HUES64 (cell line): Measurements from ENCODE around the gene NOTUM.
A peak's percentile ranks its signal among the peaks of the same experiment; 100 is the strongest.

ENCODE experiments used
- H3K27ac ChIP-seq: 2 replicates; pipeline ENCODE4 v1.7.0; 2013; ENCODE audit warnings: low read depth, low read length, inconsistent platforms
- H3K27me3 ChIP-seq: 2 replicates; pipeline ENCODE4 v1.6.1; 2013; ENCODE audit warnings: mild to moderate bottlenecking, low read length; ENCODE audit not compliant: insufficient read depth
- H3K36me3 ChIP-seq: 2 replicates; pipeline ENCODE4 v1.6.1; 2013; ENCODE audit warnings: mild to moderate bottlenecking, low read length; ENCODE audit not compliant: insufficient read depth
- H3K4me1 ChIP-seq: 2 replicates; pipeline ENCODE4 v1.6.1; 2013; ENCODE audit warnings: mild to moderate bottlenecking, low read length, moderate library complexity; ENCODE audit not compliant: insufficient read depth
- H3K4me3 ChIP-seq: 2 replicates; pipeline ENCODE4 v1.5.1; 2013; ENCODE audit warnings: mild to moderate bottlenecking, low read length, moderate library complexity
- H3K9ac ChIP-seq: 2 replicates; pipeline ENCODE4 v1.6.1; 2013; ENCODE audit warnings: mild to moderate bottlenecking, low read depth, low read length
- H3K9me3 ChIP-seq: 2 replicates; pipeline ENCODE4 v1.6.1; 2013; ENCODE audit warnings: low read depth, low read length; ENCODE audit not compliant: insufficient read depth
- WGBS: fragments of 150-250, 120-280 bp; methylation state at CpG from one replicate; pipeline ENCODE4 v1.1.7; 2013; ENCODE audit warnings: missing lambda C conversion rate; 5-methylcytosine and 5-hydroxymethylcytosine counted together

Gene NOTUM

GRCh38 chr17:81995463-81996231 lies 34.7 kb upstream of the NOTUM start:
- H3K27ac ChIP-seq, result no peak overlapping the region
- no peaks in the 10 kb centered on the region for H3K9me3 ChIP-seq
- peaks cover 27% of the 10 kb centered on the region; the same call in 1 of the 2 replicates for H3K4me1 ChIP-seq
- WGBS, result 95% methylated on average over 29 of the region's 29 CpGs
- H3K36me3 ChIP-seq, result 0 out of 2 replicates have a peak, but pooled peaks cover 5% of the 10 kb centered on the region
- H3K4me3 ChIP-seq, result no peak overlapping the region
- H3K27me3 ChIP-seq, result no peaks in the 10 kb centered on the region
- H3K9ac ChIP-seq, result no peak overlapping the region

GRCh38 chr17:81994593-81995462 lies 33.8 kb upstream of the NOTUM start:
- Histone ChIP-seq H3K36me3 (0 out of 2 replicates have a peak, but pooled peaks cover 5% of the 10 kb centered on the region), H3K27me3 (no peaks in the 10 kb centered on the region), H3K9ac (no peak overlapping the region), H3K9me3 (no peaks in the 10 kb centered on the region), H3K27ac (no peak overlapping the region), H3K4me3 (no peak overlapping the region), H3K4me1 (peaks cover 30% of the 10 kb centered on the region; the same call in 1 of the 2 replicates)
- 94% methylated on average over 39 of the region's 39 CpGs for WGBS

GRCh38 chr17:81993729-81994592 lies 33.0 kb upstream of the NOTUM start:
- Histone ChIP-seq H3K4me3 (no peak overlapping the region), H3K27me3 (no peaks in the 10 kb centered on the region), H3K9me3 (no peaks in the 10 kb centered on the region), H3K27ac (no peak overlapping the region), H3K4me1 (peaks cover 30% of the 10 kb centered on the region; the same call in 1 of the 2 replicates), H3K36me3 (0 out of 2 replicates have a peak, but pooled peaks cover 5% of the 10 kb centered on the region), H3K9ac (no peak overlapping the region; the same call in 1 of the 2 replicates)
- WGBS, result 89% methylated on average over 37 of the region's 37 CpGs

GRCh38 chr17:81992306-81993102 lies 31.5 kb upstream of the NOTUM start:
- no peaks in the 10 kb centered on the region for H3K27me3 ChIP-seq
- 0 out of 2 replicates have a peak, but pooled peaks cover 5% of the 10 kb centered on the region for H3K36me3 ChIP-seq
- peak overlapping the region; percentile 41 for H3K9ac ChIP-seq
- H3K4me1 ChIP-seq, result peaks cover 30% of the 10 kb centered on the region; the same call in 1 of the 2 replicates
- peak overlapping the region; percentile 70 for H3K27ac ChIP-seq
- WGBS, result 61% methylated on average over 31 of the region's 31 CpGs
- no peaks in the 10 kb centered on the region for H3K9me3 ChIP-seq
- no peak overlapping the region for H3K4me3 ChIP-seq

GRCh38 chr17:81991684-81992305 lies 30.8 kb upstream of the NOTUM start:
- peak overlapping the region; percentile 70 for H3K27ac ChIP-seq
- H3K4me1 ChIP-seq, result peaks cover 30% of the 10 kb centered on the region; the same call in 1 of the 2 replicates
- peak overlapping the region; percentile 41 for H3K9ac ChIP-seq
- 27% methylated on average over 31 of the region's 31 CpGs for WGBS
- H3K36me3 ChIP-seq, result peaks cover 5% of the 10 kb centered on the region; the same call in 1 of the 2 replicates
- no peaks in the 10 kb centered on the region for H3K27me3 ChIP-seq
- no peaks in the 10 kb centered on the region for H3K9me3 ChIP-seq
- H3K4me3 ChIP-seq, result no peak overlapping the region

- Histone ChIP-seq H3K27me3 (no peaks in the 10 kb centered on the region), H3K9me3 (no peaks in the 10 kb centered on the region), H3K4me3 (no peak overlapping the region), H3K36me3 (peaks cover 9% of the 10 kb centered on the region; the same call in 1 of the 2 replicates), H3K4me1 (peaks cover 30% of the 10 kb centered on the region; the same call in 1 of the 2 replicates), H3K9ac (peak overlapping the region; percentile 41; the same call in 1 of the 2 replicates), H3K27ac (peak overlapping the region; percentile 70; the same call in 1 of the 2 replicates)
- WGBS, result 88% methylated on average over 25 of the region's 25 CpGs
Measured at GRCh38 chr17:81990836-81991683, 30.1 kb upstream of the NOTUM start.

- H3K36me3 ChIP-seq, result peaks cover 34% of the 10 kb centered on the region
- H3K9me3 ChIP-seq, result no peaks in the 10 kb centered on the region
- H3K4me1 ChIP-seq, result peaks cover 17% of the 10 kb centered on the region; the same call in 1 of the 2 replicates
- 96% methylated on average over 26 of the region's 26 CpGs for WGBS
- H3K27me3 ChIP-seq, result no peaks in the 10 kb centered on the region
- H3K4me3 ChIP-seq, result no peak overlapping the region
- no peak overlapping the region for H3K27ac ChIP-seq
- H3K9ac ChIP-seq, result no peak overlapping the region
Measured at GRCh38 chr17:81987161-81987770, 26.3 kb upstream of the NOTUM start.

- WGBS, result 96% methylated on average over 26 of the region's 26 CpGs
- peaks cover 34% of the 10 kb centered on the region for H3K36me3 ChIP-seq
- H3K4me1 ChIP-seq, result 0 out of 2 replicates have a peak, but pooled peaks cover 11% of the 10 kb centered on the region
- H3K9ac ChIP-seq, result no peak overlapping the region
- no peak overlapping the region for H3K4me3 ChIP-seq
- no peaks in the 10 kb centered on the region for H3K9me3 ChIP-seq
- H3K27ac ChIP-seq, result no peak overlapping the region
- no peaks in the 10 kb centered on the region for H3K27me3 ChIP-seq
Measured at GRCh38 chr17:81986606-81987005, 25.6 kb upstream of the NOTUM start.
